Posterior vena cava (tissue), 2 donors: ENCODE results near the gene NOTUM. TPM values are rescaled to one million over a fixed set of nuclear protein-coding genes. Genes with fewer than 3 reads are reported as not detected.
"Not testable (repeated sequence)": the region's sequence is repeated elsewhere in the genome, so short reads cannot be mapped to it uniquely, and the experiment has no call there.

Experiments
- DNase-seq: peaks from one replicate; pipeline ENCODE4 v3.0.0-alpha.2; 2020; ENCODE audit warnings: low spot score
- intact Hi-C, 2 donors: fragments of 100-400 bp; cut with DNase I; formaldehyde crosslinking; loops; one replicate each; pipeline versions ENCODE4 v1.14.1 to v1.14.2; 2022 to 2023
- total RNA-seq, 2 donors: library from RNA; stranded (reverse); fragmentation: NEBNext Ultra II Directional; extraction: Animal tissue kit (Norgen Biotek cat#: 25700); gene quantifications; one replicate each; pipeline ENCODE4 v1.2.1, GENCODE V29; 2021
- donor health status: DM: yes; HTN: yes; CAD: no.
- donor health status: DM: yes; HTN: yes; CAD: no.

Gene NOTUM
- total RNA-seq, 2 donors from 2014 or later: not detected

- intact Hi-C loops: no loop called here
- DNase-seq: no peak
These were observed 37.2 kb upstream of the NOTUM start for GRCh38 chr17:81998212-81998611.

GRCh38 chr17:81996757-81997441, 35.9 kb upstream of the NOTUM start:
- DNase-seq: no peak
- intact Hi-C loops: no loop called here

DNA sequence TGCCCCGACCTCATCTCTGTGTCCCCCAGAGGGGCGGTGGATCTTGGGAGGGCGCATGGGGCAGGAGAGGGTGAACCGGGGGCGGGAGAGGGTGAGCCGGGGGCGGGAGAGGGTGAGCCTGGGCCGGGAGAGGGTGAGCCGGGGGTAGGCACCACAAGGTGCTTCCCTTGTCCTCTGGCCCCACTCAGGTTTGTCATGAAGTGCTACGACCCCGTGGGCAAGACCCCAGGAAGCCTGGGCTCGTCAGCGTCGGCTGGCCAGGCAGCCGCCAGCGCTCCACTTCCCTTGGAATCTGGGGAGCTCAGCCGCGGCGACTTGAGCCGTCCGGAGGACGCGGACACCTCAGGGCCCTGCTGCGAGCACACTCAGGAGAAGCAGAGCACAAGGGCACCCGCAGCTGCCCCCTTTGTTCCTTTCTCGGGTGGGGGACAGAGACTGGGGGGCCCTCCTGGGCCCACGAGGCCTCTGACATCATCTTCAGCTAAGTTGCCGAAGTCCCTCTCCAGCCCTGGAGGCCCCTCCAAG, 35.3 kb upstream of the NOTUM start:
- intact Hi-C loops: no loop called here

DNA sequence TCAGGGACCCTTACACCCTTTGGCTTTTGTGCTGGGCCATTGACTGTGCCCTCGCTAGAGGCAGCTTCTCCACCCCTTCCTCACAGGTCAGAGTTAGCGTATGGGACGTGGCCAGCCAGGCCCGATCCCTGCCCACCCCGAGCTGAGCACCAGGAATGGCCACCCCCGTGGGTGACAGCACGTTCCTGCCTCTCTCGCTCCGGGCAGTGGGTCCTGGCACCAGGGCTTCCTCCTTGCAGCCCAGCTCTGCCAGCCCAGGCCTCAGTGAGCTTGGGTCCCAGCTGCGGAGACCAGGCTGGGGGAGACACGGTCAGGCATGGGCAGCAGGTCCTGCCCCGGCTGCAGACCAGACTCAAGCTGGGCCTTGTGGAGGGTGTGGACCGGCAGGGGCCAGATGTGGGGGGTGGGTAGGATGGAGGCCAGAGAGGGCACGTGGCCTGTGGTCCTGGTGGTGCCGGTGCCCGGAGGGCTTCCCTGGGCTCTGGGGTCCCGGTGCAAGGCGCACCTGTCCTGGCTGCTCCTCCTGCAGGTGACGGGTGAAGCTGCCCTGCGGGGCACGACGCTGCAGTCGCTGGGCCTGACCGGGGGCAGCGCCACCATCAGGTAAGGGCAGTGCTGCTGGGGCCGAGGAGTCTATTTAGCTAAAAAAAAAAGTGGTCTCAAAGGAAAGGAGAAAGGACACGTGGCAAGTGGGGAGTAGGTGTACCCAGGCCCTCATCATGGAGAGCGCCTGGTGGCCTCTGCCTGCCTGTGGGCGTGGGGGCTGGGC, 34.7 kb upstream of the NOTUM start:
- intact Hi-C loops: no loop called here
- DNase-seq: no peak

More for the DNA sequence above, 35.3 kb upstream of the NOTUM start:
- DNase-seq: no peak

DNA sequence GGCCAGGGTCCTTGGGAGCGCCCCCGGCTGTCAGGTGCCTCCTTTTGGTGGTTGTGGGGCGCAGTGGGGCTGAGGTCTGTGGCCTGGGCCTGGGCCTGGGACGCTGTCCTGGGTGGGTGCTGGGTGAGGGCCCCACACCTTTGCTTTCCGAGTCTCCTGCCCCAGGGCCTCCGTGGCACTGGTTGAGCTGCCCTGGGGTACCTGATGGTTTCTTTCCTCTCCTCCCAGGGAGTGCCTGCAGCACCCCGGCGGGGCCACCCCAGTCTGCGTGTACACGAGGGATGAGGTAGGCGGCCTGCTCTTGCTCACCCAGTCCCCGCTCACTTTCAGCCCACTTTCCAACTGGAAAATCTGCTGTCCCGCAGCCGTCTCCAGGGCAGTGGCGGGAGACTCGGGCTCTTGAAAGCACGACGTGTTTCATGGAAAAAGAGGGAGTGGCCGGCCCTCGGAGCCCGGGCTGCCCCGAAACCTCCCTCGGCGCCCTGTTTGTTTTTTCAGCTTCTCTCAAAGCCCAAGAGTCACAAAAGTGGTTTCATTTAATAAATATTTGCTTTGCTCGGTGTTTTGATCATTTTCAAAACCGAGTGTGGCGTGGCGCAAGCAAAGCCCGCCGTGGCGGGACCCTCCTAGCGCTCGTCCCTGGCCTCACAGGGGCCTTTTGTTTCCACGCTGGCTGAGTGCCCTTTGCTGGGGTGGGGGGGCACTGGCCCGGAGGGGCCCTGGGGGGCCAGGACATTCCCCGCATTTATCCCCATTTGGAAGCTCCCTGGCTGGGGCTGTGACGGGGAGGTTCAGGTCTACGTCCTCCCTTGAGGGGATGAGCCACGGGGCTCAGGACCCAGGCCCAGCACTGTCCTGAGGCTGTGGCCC, 33.8 kb upstream of the NOTUM start:
- DNase-seq: no peak
- intact Hi-C loops: no loop called here

DNA sequence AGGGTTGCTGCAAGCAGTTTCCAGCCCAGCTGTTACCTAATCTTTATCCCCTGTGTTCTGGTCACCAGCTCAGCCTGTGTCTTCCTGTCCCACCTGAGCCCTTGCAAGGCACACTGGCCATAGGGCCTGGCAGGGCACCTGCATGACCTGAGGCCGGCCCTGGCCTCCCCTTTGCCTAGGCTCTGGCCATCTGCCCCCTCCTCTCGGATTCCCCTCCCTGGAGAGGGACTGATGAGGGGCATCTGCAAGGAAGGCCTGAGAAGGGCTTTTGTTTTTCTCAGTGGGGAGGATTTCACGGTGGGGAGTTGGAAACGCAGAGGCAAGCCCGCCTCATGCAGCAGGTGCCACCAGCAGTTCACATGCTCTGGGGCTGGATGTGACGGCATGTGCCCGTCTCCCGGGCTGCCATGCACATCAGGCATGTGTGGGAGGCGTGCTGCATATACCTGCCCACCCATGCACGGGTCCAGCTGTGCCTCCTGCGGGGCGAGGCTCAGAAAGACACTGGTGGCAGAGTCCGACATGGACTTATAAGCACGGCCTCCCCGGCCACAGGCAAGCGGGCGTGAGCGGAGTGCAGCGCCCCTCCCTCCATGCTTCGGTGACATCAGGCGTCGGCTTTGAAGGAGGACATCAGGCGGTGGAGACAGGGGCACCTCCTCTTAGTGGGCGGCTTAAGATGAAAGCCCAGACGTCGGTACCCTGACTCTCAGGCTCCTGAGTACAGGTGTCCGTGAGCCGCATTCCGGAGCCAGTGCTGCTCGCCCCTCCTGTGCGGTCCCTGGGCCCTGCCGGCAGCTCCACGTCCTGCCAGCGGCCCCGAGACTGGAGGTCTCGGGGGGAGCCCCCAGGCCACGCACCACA, 33.0 kb upstream of the NOTUM start:
- no peak for DNase-seq
- intact Hi-C loops: no loop called here

GRCh38 chr17:81992306-81993102, 31.5 kb upstream of the NOTUM start:
- no peak for DNase-seq
- intact Hi-C loops: no loop called here

DNA sequence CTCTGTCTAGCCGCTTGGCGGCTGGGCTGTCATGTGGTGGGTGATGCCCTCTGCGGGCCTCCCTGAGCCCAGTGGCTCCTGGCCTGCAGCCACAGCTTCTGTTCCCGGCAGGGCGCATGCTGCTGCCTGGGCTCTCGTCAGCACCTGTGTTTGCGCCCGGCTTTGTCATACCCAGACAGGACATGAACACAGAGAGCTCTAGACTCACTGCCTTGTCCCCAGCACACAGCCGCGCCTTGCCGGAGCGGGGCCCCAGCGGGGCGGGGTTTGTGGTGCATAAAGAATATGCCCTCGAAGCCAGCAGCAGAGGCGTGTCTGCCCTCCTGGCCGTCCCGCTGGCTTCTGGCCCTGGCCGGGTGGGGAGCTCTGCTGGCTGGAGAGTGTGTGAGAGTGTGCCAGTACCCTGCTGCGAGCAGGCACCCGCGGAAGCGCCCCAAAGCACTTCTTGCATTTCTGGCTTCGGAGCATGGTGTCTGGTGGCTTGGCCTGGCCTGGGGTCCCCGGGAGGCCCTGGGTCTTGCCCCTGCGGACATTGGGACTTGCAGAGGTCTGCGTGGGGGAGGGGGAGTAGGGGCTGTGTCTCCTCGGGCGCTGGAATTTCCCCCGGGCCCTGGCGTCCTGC, 30.8 kb upstream of the NOTUM start:
- intact Hi-C loops: loop anchor here in 1 of 2 donors (2.0 kb wide), 1 partner anchor 79 kb away; no protein-coding TSS in a partner anchor

GRCh38 chr17:81990836-81991683, 30.1 kb upstream of the NOTUM start:
- intact Hi-C loops: loop anchor here in 1 of 2 donors (2.0 kb wide), 1 partner anchor 78 kb away; no protein-coding TSS in a partner anchor
- DNase-seq: no peak

More for the DNA sequence above, 30.8 kb upstream of the NOTUM start:
- no peak for DNase-seq

DNA sequence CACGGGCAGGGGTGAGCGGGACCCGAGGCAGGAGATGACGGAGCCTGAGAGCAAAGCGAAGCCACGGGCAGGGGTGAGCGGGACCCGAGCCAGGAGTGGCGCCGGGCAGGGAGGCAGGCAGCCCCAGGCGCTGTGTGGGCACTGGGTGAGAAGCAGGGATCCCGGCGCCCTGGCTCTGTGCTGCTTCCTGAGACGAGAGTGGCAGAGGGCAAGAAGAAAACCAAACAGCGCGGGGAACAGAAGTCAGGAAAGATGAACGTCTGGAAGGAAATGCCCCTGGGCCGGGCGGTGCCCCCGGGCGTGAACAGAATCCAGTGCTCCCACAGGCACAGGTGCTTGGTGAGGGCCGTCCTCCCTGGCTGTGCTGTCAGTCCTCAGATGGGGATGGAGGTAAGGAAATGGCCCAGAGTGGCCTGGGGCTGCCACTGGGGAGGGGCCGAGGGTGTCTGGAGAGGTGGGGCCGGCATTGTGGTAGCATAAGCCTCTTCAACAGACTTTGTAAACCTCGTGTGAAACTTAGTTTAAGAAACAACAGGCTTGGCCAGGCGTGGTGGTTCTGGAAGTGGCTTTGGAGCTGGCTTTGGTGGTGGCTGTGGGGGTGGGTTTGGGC, 26.3 kb upstream of the NOTUM start:
- intact Hi-C loops: no loop called here
- no peak for DNase-seq

DNA sequence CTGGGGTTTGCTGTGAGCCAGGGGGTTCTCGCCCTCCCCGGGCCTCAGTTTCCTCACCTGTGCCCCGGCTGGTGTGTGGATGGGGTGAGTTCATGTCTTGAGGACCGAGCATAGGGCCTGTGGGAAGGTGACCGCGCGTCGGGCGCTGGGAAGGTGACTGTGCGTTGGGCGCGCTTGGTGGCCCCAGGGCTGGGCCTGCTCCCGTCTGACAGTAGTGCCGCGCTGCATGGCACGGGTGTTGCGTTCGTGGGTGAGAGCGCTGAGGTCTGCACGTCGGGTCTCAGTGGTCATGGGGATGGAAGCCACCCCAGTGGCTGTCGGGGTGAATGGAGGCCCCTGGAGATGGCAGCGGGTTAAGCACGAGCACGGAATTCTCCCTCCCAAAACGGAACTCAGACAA, 25.6 kb upstream of the NOTUM start:
- intact Hi-C loops: no loop called here
- no peak for DNase-seq

GRCh38 chr17:81984773-81985410, 23.9 kb upstream of the NOTUM start:
- intact Hi-C loops: no loop called here
- DNase-seq: no peak

DNA sequence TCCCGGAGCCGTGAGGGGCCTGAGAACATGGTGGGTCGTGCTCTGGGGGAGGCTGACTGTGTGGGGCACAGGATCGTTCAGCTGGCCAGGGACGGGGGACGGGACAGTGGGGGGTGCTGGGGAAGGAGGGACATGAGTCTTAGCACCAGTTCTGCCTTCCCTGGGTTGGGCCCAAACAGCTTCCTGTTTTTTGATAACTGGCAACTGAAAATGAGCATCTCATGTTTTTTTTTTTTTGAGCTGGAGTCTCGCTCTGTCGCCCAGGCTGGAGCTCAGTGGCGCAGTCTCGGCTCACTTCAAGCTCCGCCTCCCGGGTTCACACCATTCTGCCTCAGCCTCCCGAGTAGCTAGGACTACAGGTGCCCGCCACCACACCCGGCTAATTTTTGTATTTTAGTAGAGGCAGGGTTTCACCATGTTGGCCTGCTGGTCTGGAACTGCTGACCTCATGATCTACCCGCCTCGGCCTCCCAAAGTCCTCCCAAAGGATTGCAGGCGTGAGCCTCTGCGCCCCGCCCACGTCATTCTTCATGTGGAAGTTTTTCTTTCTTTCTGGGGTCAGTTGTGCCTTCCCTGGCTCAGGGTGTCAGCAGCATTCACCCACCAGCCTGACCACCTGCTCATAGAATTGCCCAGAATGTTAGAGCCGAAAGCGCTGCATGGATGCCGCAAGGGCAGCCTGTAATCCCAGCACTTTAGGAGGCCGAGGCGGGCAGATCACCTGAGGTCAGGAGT, 22.8 kb upstream of the NOTUM start:
- intact Hi-C loops: no loop called here
- DNase-seq: no peak

DNA sequence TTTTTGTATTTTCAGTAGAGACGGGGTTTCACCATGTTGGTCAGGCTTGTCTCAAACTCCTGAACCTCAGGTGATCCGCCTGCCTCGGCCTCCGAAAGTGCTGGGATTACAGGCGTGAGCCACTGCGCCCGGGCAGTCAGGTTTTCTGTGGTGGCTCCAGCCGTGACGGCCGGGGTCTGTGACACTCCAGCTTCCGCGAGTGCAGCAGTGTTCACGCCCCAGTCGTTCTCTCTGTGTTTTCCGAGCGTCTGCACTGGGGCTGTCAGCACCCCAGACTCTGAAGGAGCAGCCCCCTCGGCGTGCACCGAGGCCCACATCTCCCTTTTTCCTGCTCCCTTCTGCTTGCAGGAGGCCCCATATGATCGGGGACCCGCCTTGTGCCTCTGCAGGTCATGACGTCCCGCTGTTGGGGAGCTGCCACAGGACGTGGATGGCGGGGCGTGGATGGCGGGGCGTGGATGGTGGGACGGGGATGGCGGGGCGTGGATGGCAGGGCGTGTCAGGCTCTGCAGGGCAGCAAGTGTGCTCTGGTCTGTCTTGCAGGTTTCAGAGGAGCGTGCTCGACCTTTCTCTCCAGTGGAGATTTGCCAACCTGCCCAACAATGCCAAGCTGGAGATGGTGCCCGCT, 22.1 kb upstream of the NOTUM start:
- DNase-seq: no peak

GRCh38 chr17:81981511-81981910, 20.5 kb upstream of the NOTUM start:
- DNase-seq, intact Hi-C loops: not testable (repeated sequence)

More for the DNA sequence above, 22.1 kb upstream of the NOTUM start:
- intact Hi-C loops: no loop called here
